Tibial nerve (tissue), 4 donors: Measurements from ENCODE around the gene TCF7L1.

Experiments used
- EP300 ChIP-seq, 2 donors: sonication (generic); formaldehyde crosslinking; IDR thresholded peaks; one replicate each; pipeline ENCODE4 v1.6.1; 2017; ENCODE audit warnings: antibody characterized with exemption in 2 of 2, mild to moderate bottlenecking in 1 of 2
- POLR2A ChIP-seq, 2 donors: fragments of 450-650 bp; IDR thresholded peaks; one replicate each; pipeline ENCODE4 v1.6.1; 2017; ENCODE audit warnings: antibody characterized with exemption in 2 of 2, mild to moderate bottlenecking in 2 of 2, moderate library complexity in 2 of 2
- TF ChIP-seq, protein P1 (sequence below), 5 experiments: fragments of 200-600 bp in 3 of 5; fragments of 450-650 bp in 2 of 5; sonication (generic) in 3 of 5; IDR thresholded peaks; one replicate each; pipeline ENCODE4 v1.5.1; 2016 to 2019; ENCODE audit warnings: antibody characterized with exemption in 5 of 5, mild to moderate bottlenecking in 3 of 5, moderate library complexity in 2 of 5

DNA sequence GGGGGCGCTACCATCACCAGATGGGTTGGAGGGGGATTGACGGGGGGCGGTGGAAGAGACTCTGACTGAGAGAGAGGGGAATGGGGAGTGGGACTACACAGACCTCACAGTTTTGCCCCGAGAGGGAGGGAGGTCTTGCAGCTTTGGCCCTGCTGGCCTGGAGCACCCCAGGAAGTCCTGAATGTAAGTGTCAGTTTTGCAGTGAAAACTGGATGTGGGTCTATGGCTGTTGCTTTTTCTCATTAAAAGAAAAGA lies 2.4 kb downstream of the TCF7L1 start:
- TF ChIP-seq, protein P1, sequence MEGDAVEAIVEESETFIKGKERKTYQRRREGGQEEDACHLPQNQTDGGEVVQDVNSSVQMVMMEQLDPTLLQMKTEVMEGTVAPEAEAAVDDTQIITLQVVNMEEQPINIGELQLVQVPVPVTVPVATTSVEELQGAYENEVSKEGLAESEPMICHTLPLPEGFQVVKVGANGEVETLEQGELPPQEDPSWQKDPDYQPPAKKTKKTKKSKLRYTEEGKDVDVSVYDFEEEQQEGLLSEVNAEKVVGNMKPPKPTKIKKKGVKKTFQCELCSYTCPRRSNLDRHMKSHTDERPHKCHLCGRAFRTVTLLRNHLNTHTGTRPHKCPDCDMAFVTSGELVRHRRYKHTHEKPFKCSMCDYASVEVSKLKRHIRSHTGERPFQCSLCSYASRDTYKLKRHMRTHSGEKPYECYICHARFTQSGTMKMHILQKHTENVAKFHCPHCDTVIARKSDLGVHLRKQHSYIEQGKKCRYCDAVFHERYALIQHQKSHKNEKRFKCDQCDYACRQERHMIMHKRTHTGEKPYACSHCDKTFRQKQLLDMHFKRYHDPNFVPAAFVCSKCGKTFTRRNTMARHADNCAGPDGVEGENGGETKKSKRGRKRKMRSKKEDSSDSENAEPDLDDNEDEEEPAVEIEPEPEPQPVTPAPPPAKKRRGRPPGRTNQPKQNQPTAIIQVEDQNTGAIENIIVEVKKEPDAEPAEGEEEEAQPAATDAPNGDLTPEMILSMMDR (IDR thresholded peaks at IDR 0.05), result no peak
- TF ChIP-seq POLR2A (IDR thresholded peaks at IDR 0.05) (no peak), EP300 (IDR thresholded peaks at IDR 0.05) (no peak)
